Tibial artery (tissue), 4 donors: ENCODE data around the gene CD96.

Source experiments
- DNase-seq, 2 donors: peaks; one replicate each; pipeline ENCODE4 v3.0.0-alpha.2; 2019
- H3K27ac ChIP-seq, 2 donors: fragments of 200-600 bp; sonication (generic) in 1 of 2; 1 replicate in 1 of 2; 2 replicates in 1 of 2; pipeline ENCODE4 v1.5.1; 2018 to 2019; ENCODE audit warnings: mild to moderate bottlenecking in 1 of 2
- H3K27me3 ChIP-seq, 2 donors: fragments of 200-600 bp; sonication (generic) in 1 of 2; one replicate each; pipeline versions ENCODE4 v1.5.1 to v1.6.0; 2016 to 2019
- H3K36me3 ChIP-seq, 3 donors: fragments of 200-600 bp; sonication (generic) in 2 of 3; one replicate each; pipeline ENCODE4 v1.5.1; 2016 to 2019; ENCODE audit warnings: mild to moderate bottlenecking in 2 of 3
- H3K4me1 ChIP-seq, 4 donors: fragments of 200-600 bp; sonication (generic) in 2 of 4; 1 replicate in 3 of 4; 2 replicates in 1 of 4; pipeline ENCODE4 v1.5.1; 2016 to 2019
- H3K4me3 ChIP-seq, 2 donors: fragments of 200-600 bp; sonication (generic) in 1 of 2; 1 replicate in 1 of 2; 2 replicates in 1 of 2; pipeline ENCODE4 v1.5.1; 2018 to 2019; ENCODE audit warnings: mild to moderate bottlenecking in 2 of 2
- H3K9me3 ChIP-seq, 3 donors: fragments of 200-600 bp; sonication (generic) in 1 of 3; one replicate each; pipeline ENCODE4 v1.5.1; 2016 to 2019
- intact Hi-C: fragments of 100-400 bp; cut with DNase I; formaldehyde crosslinking; loops from one replicate; pipeline ENCODE4 v1.15.0; 2023; ENCODE audit warnings: low total_unique reads
- TF ChIP-seq, protein P1 (sequence below), 2 experiments: fragments of 200-600 bp in 1 of 2; fragments of 450-650 bp in 1 of 2; IDR thresholded peaks; one replicate each; pipeline ENCODE4 v1.5.1; 2017 to 2019; ENCODE audit warnings: antibody characterized with exemption in 2 of 2, mild to moderate bottlenecking in 1 of 2, moderate library complexity in 1 of 2

CD96 gene

DNA sequence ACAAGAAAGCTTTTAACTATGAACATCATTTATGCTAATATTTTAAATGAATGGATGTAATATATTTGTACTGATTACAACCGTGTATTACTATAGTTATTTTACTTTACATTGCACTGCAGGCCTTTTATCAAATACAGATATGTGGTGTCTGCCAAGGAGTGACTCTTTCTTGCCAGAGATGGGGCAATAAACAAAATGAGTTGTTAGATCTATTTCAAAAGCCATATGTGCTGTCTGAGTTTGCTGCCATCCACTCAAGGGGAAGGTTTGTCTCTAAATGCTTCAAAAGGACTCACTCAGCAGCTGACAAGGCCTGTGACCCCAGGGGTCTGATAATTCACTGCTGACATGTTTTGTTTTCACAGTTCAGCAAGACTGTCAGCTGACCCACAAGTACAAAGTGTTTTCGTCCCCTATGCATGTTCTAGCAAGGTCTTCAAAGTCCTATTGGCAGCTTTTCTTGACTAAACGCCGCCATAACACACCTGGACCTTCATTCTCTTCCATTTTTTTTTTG is 94.4 kb downstream of the CD96 start:
- Histone ChIP-seq H3K4me3 (no peak overlapping the region), H3K36me3 (no peaks in the 10 kb centered on the region), H3K27ac (no peak overlapping the region), H3K27me3 (no peaks in the 10 kb centered on the region), H3K9me3 (no peaks in the 10 kb centered on the region), H3K4me1 (no peaks in the 10 kb centered on the region)
- TF ChIP-seq, protein P1, sequence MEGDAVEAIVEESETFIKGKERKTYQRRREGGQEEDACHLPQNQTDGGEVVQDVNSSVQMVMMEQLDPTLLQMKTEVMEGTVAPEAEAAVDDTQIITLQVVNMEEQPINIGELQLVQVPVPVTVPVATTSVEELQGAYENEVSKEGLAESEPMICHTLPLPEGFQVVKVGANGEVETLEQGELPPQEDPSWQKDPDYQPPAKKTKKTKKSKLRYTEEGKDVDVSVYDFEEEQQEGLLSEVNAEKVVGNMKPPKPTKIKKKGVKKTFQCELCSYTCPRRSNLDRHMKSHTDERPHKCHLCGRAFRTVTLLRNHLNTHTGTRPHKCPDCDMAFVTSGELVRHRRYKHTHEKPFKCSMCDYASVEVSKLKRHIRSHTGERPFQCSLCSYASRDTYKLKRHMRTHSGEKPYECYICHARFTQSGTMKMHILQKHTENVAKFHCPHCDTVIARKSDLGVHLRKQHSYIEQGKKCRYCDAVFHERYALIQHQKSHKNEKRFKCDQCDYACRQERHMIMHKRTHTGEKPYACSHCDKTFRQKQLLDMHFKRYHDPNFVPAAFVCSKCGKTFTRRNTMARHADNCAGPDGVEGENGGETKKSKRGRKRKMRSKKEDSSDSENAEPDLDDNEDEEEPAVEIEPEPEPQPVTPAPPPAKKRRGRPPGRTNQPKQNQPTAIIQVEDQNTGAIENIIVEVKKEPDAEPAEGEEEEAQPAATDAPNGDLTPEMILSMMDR (IDR thresholded peaks at IDR 0.05): no peak
- DNase-seq: no peak
- intact Hi-C loops: no loop called here

DNA sequence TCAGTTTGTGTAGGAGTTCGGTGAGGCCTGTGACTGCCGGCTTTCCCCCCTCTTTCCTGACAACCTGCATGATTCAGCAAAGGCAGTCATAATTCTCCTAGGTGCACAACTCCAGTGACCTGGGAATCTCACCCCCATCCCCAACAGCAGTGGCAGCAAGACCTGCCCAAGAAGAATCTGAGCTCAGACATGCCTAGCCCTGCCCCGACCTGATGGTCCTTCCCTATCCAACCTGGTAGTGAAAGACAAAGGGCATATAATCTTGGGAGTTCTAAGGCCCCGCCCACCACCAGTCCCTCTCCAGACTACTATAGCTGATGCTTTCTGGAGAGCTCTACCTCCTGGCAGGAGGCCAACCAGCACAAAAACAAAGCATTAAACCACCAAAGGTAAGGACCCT is 97.3 kb downstream of the CD96 start:
- Histone ChIP-seq H3K4me3 (no peak overlapping the region), H3K36me3 (no peaks in the 10 kb centered on the region), H3K4me1 (no peaks in the 10 kb centered on the region), H3K27me3 (no peaks in the 10 kb centered on the region), H3K27ac (no peak overlapping the region), H3K9me3 (no peaks in the 10 kb centered on the region)
- TF ChIP-seq, protein P1 (IDR thresholded peaks at IDR 0.05): no peak
- no peak for DNase-seq
- intact Hi-C loops: no loop called here

DNA sequence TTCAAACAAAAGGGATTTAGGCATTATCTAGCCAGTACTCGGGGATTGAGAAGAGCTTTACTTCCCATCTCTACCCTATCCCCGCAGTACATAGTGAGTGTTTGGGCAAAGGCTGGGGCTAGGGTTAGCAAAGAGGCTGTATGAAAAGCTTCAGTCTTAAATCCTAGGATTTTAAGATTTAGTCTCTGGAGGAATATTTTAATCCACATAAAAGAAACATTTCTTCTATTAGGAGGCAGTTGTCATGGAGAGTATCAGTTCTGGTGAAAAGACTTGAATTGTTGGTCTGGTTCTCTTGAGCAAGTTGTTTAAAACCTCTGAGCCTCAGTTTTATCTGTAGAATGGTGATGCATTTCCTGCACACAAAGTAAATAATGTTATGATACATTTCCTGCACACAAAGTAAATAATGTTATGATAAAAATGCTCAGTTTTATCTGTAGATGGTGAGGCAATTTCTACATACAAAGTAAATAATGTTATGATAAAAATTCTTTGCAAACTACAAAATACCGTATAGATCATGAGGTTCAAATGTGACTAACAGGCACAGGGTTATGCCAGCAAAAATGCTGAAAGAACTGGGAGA is 107.1 kb downstream of the CD96 start:
- TF ChIP-seq, protein P1 (IDR thresholded peaks at IDR 0.05): no peak
- Histone ChIP-seq H3K4me3 (no peak overlapping the region), H3K27ac (no peak overlapping the region), H3K36me3 (no peaks in the 10 kb centered on the region), H3K27me3 (peaks cover 0 to 8% of the 10 kb centered on the region in 2 donors), H3K9me3 (no peaks in the 10 kb centered on the region), H3K4me1 (no peaks in the 10 kb centered on the region)
- intact Hi-C loops: no loop called here
- DNase-seq: no peak

DNA sequence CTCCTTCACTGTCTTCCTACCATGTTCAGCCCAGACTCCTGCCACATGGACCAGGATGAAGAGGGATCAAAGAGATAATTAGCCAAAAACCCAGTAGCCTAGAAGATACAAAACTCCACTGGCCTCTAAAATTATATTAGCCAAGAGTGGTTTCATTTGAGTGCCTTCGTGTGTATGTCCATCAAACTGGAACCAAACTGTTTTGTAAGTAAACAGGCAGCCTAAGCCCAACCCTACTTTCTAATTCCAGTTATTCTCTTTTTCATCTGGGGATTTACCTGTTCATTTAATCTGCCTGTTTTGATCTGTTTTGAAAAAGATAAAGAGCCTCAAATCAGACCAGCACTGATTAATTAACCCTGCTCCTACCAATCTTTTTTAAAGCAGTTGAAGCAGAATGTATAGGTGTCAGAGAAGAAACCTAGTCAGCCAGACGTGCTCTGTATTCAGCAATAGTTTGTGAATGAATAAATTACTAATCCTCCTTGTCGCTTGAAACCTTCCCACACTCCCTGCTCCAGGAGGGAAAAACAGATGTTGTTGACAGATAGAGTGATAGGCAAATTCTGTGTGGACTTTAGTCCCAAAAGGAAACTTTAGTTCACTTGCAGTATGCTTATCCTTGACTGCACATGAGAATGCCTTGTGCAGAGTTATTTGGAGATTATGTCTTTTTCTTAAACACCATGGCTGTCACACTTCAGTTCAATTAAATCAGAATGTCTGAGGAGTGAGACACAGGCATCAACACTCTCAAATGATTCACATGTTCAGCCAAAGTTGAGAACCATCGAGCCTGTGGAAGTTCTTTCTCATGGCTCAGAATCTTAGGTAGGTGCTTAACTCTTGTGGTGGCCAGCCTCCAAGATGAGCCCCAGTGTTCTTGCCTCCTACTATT is 108.6 kb downstream of the CD96 start:
- H3K27ac ChIP-seq: no peak overlapping the region
- intact Hi-C loops: no loop called here
- no peaks in the 10 kb centered on the region for H3K4me1 ChIP-seq
- H3K27me3 ChIP-seq: peaks cover 0 to 18% of the 10 kb centered on the region in 2 donors
- H3K4me3 ChIP-seq: no peak overlapping the region
- H3K36me3 ChIP-seq: no peaks in the 10 kb centered on the region
- TF ChIP-seq, protein P1 (IDR thresholded peaks at IDR 0.05): no peak
- no peaks in the 10 kb centered on the region for H3K9me3 ChIP-seq
- DNase-seq: no peak

DNA sequence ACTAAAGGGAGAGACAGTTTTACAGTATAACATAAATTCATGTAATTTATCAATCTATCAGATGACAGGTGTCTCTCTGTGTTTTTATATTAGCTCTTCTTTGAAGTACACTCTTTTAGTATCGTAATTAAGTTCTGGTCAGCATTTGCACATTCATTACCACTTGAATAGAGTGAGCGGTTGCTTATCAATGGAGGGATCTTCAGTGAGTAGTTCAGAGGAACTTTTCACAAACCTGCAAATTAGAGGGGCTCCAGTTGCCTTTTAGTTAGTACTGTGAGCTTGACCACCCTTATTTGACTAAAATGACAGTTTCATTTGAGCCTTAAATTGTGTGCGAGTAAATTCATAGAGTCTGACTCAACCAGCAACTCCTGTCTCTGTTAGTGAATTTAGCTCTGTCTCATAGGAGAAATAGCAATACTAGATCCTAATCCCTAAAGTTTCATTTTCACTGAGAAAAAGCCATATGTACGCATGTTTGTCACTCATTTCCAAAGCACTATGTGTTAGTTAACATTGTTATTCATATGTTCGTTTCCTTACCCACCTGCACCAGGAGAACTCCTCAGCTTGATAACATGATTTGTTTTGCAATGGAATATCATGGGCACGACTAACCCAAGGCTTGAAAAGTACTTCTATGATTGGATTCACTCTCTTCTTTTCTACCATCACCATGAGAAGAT is 110.6 kb downstream of the CD96 start:
- Histone ChIP-seq H3K27ac (no peak overlapping the region), H3K9me3 (no peaks in the 10 kb centered on the region), H3K4me1 (no peaks in the 10 kb centered on the region), H3K4me3 (no peak overlapping the region), H3K36me3 (no peaks in the 10 kb centered on the region), H3K27me3 (peaks cover 0 to 18% of the 10 kb centered on the region in 2 donors)
- intact Hi-C loops: no loop called here
- TF ChIP-seq, protein P1 (IDR thresholded peaks at IDR 0.05): no peak
- DNase-seq: no peak
